MCF 10A (cell line): ENCODE data around the gene DSCAML1. TPM values are rescaled to one million over a fixed set of nuclear protein-coding genes. Genes with fewer than 3 reads are reported as not detected.

ENCODE experiments used
- BruUV-seq: library from RNA; stranded (reverse); fragments of 400-500 nt; replicated peaks from 2 replicates; lab custom pipeline; 2021; lab: Mats Ljungman, UMichigan
- CTCF ChIA-PET: fragments of 300-600 bp; sonication (Branson Sonifier 250); formaldehyde crosslinking; extraction: SDS; loops from one replicate; lab custom pipeline; 2021; ENCODE audit warnings: antibody characterized with exemption, inconsistent platforms; lab: Yijun Ruan, JAX
- POLR2A ChIA-PET: fragments of 300-600, 350-650 bp; sonication (Branson Sonifier 250); formaldehyde crosslinking; extraction: SDS; loops from one replicate; lab custom pipeline; 2020; ENCODE audit warnings: antibody characterized with exemption, inconsistent platforms; lab: Yijun Ruan, JAX
- DNase-seq: peaks from one replicate; pipeline ENCODE4 v3.0.0-alpha.2; 2018; ENCODE audit not compliant: unreplicated experiment
- H3K27ac Mint-ChIP-seq: one replicate; pipeline ENCODE4 v1.8.0; 2022; ENCODE audit warnings: mild to moderate bottlenecking, low read depth, mixed read lengths; ENCODE audit not compliant: unreplicated experiment
- H3K27me3 Mint-ChIP-seq: one replicate; pipeline ENCODE4 v1.8.0; 2022; ENCODE audit warnings: mixed read lengths; ENCODE audit not compliant: insufficient read depth, unreplicated experiment
- H3K36me3 Mint-ChIP-seq: one replicate; pipeline ENCODE4 v1.8.0; 2022; ENCODE audit warnings: mild to moderate bottlenecking, moderate library complexity, mixed read lengths; ENCODE audit not compliant: insufficient read depth, unreplicated experiment
- H3K4me1 Mint-ChIP-seq: one replicate; pipeline ENCODE4 v1.8.0; 2022; ENCODE audit warnings: mixed read lengths; ENCODE audit not compliant: insufficient read depth, unreplicated experiment
- H3K4me3 Mint-ChIP-seq: one replicate; pipeline ENCODE4 v1.8.0; 2022; ENCODE audit warnings: mild to moderate bottlenecking, moderate library complexity, mixed read lengths; ENCODE audit not compliant: unreplicated experiment
- H3K9me3 Mint-ChIP-seq: one replicate; pipeline ENCODE4 v1.8.0; 2022; ENCODE audit warnings: mixed read lengths; ENCODE audit not compliant: unreplicated experiment
- intact Hi-C: fragments of 100-400 bp; cut with micrococcal nuclease; formaldehyde crosslinking; loops from 2 replicates; pipeline ENCODE4 v1.14.1; 2022
- total RNA-seq: library from RNA; stranded (reverse); gene quantifications from 2 replicates; pipeline ENCODE4 v1.2.3, GENCODE V29; 2022
- TF ChIP-seq, protein P1 (sequence below): fragments of 200-600 bp; IDR thresholded peaks from one replicate; pipeline ENCODE4 v1.8.0; 2022; ENCODE audit warnings: antibody characterized with exemption, mild to moderate bottlenecking; ENCODE audit not compliant: unreplicated experiment

Gene DSCAML1
- total RNA-seq, 1 experiment from 2014 or later, result not detected

GRCh38 chr11:117438371-117439000 lies 358.5 kb downstream of the DSCAML1 start:
- TF ChIP-seq, protein P1, sequence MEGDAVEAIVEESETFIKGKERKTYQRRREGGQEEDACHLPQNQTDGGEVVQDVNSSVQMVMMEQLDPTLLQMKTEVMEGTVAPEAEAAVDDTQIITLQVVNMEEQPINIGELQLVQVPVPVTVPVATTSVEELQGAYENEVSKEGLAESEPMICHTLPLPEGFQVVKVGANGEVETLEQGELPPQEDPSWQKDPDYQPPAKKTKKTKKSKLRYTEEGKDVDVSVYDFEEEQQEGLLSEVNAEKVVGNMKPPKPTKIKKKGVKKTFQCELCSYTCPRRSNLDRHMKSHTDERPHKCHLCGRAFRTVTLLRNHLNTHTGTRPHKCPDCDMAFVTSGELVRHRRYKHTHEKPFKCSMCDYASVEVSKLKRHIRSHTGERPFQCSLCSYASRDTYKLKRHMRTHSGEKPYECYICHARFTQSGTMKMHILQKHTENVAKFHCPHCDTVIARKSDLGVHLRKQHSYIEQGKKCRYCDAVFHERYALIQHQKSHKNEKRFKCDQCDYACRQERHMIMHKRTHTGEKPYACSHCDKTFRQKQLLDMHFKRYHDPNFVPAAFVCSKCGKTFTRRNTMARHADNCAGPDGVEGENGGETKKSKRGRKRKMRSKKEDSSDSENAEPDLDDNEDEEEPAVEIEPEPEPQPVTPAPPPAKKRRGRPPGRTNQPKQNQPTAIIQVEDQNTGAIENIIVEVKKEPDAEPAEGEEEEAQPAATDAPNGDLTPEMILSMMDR, result no peak
- Mint-ChIP-seq H3K4me1 (no peaks in the 10 kb centered on the region), H3K9me3 (no peaks in the 10 kb centered on the region), H3K36me3 (no peaks in the 10 kb centered on the region), H3K4me3 (no peak overlapping the region), H3K27me3 (peaks cover 57% of the 10 kb centered on the region), H3K27ac (no peak overlapping the region)
- ChIA-PET POLR2A (interaction anchor here (1.0 kb wide), 1 partner anchor 12 kb away, joined by 3 read pairs; no protein-coding TSS in a partner anchor), CTCF (interaction anchor here (1.0 kb wide), 1 partner anchor 12 kb away, joined by 5 read pairs; no protein-coding TSS in a partner anchor)
- BruUV-seq, result no TSS peak
- peak; percentile 79 for DNase-seq
- intact Hi-C loops, result no loop called here

GRCh38 chr11:117437791-117438130 lies 359.3 kb downstream of the DSCAML1 start:
- CTCF ChIA-PET, result no interaction called here

GRCh38 chr11:117437041-117437790 lies 359.8 kb downstream of the DSCAML1 start:
- TF ChIP-seq, protein P1, result no peak
- ChIA-PET CTCF (no interaction called here), POLR2A (no interaction called here)
- Mint-ChIP-seq H3K4me1 (no peaks in the 10 kb centered on the region), H3K27ac (no peak overlapping the region), H3K4me3 (no peak overlapping the region), H3K9me3 (no peaks in the 10 kb centered on the region), H3K27me3 (peaks cover 45% of the 10 kb centered on the region), H3K36me3 (no peaks in the 10 kb centered on the region)
- no peak for DNase-seq
- intact Hi-C loops, result no loop called here
- no TSS peak for BruUV-seq

More at GRCh38 chr11:117437791-117438130, 359.3 kb downstream of the DSCAML1 start:
- POLR2A ChIA-PET, result no interaction called here
- intact Hi-C loops, result no loop called here
- no peaks in the 10 kb centered on the region for H3K9me3 Mint-ChIP-seq
- H3K36me3 Mint-ChIP-seq, result no peaks in the 10 kb centered on the region
- peaks cover 50% of the 10 kb centered on the region for H3K27me3 Mint-ChIP-seq
- H3K27ac Mint-ChIP-seq, result no peak overlapping the region
- no peaks in the 10 kb centered on the region for H3K4me1 Mint-ChIP-seq
- TF ChIP-seq, protein P1, result no peak
- BruUV-seq, result no TSS peak
- no peak overlapping the region for H3K4me3 Mint-ChIP-seq
- no peak for DNase-seq

DNA sequence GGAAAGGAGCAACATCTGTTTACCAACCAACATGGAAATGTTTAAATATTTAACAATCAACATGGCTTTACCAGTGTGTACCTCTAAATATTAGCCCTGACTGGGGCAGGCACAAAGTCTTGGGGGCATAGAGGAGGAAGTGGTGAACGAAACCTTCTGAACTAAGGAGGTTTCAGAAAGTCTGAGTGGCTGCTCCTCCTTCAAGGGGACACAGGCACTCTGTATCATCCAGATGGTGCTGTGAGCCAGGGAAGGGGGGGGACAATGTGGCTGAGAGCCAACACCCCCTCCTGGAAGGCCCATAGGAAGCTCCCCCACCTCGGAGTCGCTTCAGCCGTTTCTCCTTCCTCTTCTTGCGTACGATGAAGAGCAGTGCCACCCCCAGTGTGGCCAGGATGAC lies 361.7 kb downstream of the DSCAML1 start:
- no peak overlapping the region for H3K27ac Mint-ChIP-seq
- H3K4me1 Mint-ChIP-seq, result no peaks in the 10 kb centered on the region
- H3K36me3 Mint-ChIP-seq, result no peaks in the 10 kb centered on the region
- DNase-seq, result no peak
- H3K27me3 Mint-ChIP-seq, result peaks cover 26% of the 10 kb centered on the region
- BruUV-seq, result no TSS peak
- TF ChIP-seq, protein P1, result no peak
- intact Hi-C loops, result no loop called here
- ChIA-PET CTCF (interaction anchor here (1.5 kb wide), 1 partner anchor 9 kb away, joined by 9 read pairs; no protein-coding TSS in a partner anchor), POLR2A (no interaction called here)
- H3K9me3 Mint-ChIP-seq, result no peaks in the 10 kb centered on the region
- H3K4me3 Mint-ChIP-seq, result no peak overlapping the region
